PFSK-1 (cell line): ENCODE results near the gene ZFHX3.

ENCODE experiments used
- FOXP2 ChIP-seq: optimal IDR thresholded peaks from 2 replicates; pipeline ENCODE3; 2011; ENCODE audit warnings: borderline replicate concordance, control low read depth, inconsistent platforms; ENCODE audit not compliant: insufficient read depth; ENCODE audit errors: extremely low read length, extremely low read depth
- POLR2AphosphoS5 ChIP-seq: IDR thresholded peaks from 2 replicates; pipeline ENCODE4 v1.6.1; 2012; ENCODE audit warnings: low read depth, mild to moderate bottlenecking, control low read depth, low read length, moderate library complexity
- SIN3A ChIP-seq: IDR thresholded peaks from 2 replicates; pipeline ENCODE4 v1.6.1; 2012; ENCODE audit warnings: mild to moderate bottlenecking, low read length, moderate library complexity, borderline replicate concordance; ENCODE audit not compliant: insufficient read depth
- TAF1 ChIP-seq: IDR thresholded peaks from 2 replicates; pipeline ENCODE4 v1.6.1; 2012; ENCODE audit warnings: low read length, control low read depth, borderline replicate concordance; ENCODE audit not compliant: insufficient read depth
- TF ChIP-seq, protein P1 (sequence below), 2 experiments: IDR thresholded peaks; 2 replicates each; pipeline versions ENCODE4 v1.6.1 to v1.8.0; 2011 to 2012; ENCODE audit warnings: low read depth in 2 of 2, low read length in 2 of 2, control low read depth in 1 of 2, inconsistent platforms in 1 of 2, mild to moderate bottlenecking in 1 of 2, moderate library complexity in 1 of 2; ENCODE audit not compliant: insufficient read depth in 1 of 2

ZFHX3 gene

DNA sequence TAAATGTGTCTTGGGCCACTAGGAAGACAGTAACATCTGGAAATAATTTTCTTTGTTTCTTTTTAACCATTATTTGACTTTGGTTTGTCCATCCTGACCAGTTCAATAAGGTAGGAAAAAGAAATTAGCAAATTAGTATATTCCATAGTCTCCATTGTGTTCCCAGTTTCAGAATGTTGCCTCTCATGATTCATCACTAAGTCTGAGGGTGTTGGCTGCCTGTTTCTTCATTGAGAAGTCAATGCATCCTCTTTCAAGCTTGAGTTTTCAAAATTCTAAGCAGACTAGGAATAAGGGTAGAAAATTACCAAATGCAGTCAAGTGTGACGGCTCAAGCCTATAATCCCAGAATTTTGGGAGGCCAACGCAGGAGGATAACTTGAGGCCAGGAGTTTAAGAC, 41.9 kb downstream of the ZFHX3 start:
- TF ChIP-seq, protein P1, sequence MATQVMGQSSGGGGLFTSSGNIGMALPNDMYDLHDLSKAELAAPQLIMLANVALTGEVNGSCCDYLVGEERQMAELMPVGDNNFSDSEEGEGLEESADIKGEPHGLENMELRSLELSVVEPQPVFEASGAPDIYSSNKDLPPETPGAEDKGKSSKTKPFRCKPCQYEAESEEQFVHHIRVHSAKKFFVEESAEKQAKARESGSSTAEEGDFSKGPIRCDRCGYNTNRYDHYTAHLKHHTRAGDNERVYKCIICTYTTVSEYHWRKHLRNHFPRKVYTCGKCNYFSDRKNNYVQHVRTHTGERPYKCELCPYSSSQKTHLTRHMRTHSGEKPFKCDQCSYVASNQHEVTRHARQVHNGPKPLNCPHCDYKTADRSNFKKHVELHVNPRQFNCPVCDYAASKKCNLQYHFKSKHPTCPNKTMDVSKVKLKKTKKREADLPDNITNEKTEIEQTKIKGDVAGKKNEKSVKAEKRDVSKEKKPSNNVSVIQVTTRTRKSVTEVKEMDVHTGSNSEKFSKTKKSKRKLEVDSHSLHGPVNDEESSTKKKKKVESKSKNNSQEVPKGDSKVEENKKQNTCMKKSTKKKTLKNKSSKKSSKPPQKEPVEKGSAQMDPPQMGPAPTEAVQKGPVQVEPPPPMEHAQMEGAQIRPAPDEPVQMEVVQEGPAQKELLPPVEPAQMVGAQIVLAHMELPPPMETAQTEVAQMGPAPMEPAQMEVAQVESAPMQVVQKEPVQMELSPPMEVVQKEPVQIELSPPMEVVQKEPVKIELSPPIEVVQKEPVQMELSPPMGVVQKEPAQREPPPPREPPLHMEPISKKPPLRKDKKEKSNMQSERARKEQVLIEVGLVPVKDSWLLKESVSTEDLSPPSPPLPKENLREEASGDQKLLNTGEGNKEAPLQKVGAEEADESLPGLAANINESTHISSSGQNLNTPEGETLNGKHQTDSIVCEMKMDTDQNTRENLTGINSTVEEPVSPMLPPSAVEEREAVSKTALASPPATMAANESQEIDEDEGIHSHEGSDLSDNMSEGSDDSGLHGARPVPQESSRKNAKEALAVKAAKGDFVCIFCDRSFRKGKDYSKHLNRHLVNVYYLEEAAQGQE (IDR thresholded peaks at IDR 0.05; ENCODE audit: insufficient read depth in 1 of 2, low read depth in 2 of 2, low read length in 2 of 2), result no peak
- no peak for TF ChIP-seq SIN3A
- no peak for TF ChIP-seq FOXP2
- no peak for TF ChIP-seq TAF1
- no peak for TF ChIP-seq POLR2AphosphoS5

DNA sequence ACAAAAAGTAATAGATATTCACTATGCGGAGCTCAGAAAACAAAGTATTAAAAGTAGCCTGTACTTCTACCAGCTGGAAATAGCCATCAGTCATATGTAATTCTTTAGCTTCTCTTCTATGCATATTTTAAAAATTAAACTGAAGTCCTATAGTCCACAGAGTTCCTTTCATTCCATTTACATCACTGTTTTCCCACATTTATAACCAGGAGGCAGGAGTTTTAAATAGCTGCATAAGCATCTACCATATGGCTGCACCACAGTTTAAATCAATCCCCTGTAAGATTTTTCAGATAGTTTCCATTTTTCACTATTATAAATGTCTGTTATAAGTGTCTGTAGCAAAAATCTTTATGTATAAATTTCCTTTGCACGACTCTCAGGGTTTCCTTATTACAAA, 45.1 kb downstream of the ZFHX3 start:
- TF ChIP-seq SIN3A, result no peak
- TF ChIP-seq TAF1, result no peak
- TF ChIP-seq, protein P1 (IDR thresholded peaks at IDR 0.05; ENCODE audit: insufficient read depth in 1 of 2, low read depth in 2 of 2, low read length in 2 of 2), result no peak
- no peak for TF ChIP-seq POLR2AphosphoS5
- no peak for TF ChIP-seq FOXP2

DNA sequence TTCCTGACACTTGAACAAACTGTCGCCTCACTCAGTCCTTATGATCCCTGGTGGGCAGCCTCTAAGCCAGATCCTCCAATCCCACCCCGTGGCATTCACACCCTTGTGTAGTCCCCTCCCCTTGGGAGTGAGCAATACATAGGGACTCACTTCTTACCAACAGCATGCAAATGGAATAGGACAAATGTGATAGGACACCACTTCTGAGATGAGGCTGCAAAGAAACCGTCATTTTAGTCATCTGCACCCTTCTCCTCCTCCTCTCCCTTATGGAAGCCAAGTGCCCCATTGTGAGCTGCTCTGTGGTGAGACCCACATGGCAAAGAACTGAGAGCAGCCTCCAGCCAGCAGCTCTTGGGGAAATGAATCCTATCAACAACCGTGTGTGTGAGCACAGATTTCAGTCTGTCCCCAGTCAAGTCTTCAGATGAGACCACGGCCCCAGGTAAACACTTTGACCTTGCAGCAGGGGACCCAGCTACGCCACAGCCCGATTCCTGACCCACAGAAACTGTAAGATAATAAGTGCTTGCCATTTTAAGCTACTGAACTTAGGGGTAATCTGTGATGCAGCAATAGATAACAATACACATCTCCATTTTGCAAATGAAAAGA, 46.9 kb downstream of the ZFHX3 start:
- TF ChIP-seq FOXP2 (no peak), TAF1 (no peak), POLR2AphosphoS5 (no peak), SIN3A (no peak)
- TF ChIP-seq, protein P1 (IDR thresholded peaks at IDR 0.05; ENCODE audit: insufficient read depth in 1 of 2, low read depth in 2 of 2, low read length in 2 of 2), result no peak

DNA sequence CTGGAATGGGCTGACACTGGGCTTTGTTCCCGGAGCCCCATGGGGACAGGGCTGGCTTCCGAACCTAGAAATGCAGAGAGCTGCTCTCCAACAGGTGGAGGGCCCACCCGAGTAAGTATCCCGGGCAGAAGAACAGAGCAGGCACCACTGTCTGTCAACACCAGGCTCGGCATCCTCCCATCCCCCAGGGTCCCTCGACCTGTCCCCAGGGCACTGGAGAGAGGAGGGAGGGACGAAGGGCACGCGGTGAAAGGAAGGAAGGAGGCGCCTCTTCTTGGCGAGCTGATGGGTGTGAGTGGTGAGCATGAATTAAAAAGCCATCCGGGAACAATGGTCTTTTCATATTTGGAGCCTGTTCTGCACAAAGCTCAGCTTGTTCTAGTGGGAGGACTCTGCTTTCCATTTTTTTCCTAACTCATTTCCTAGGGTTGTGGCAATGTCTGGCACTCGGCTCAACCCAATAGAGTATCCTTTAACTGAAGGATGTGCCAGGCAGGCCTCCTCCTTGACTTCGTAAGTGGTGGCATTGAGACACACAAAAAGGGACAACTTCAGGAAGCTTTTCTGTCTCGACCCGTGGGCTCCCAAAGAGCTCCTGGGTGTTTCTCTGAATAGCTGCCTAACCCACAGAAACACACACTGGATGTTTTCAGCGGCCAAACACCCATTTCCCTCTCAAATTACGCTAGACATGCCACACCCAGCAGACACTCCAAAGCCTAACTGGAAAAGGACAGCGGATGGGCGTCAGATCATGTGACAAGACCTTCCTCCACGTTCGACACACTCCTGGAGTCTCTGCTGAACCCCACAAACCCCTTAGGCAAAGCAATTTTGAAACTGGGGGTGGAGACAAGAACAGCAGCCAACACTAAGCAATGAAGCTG, 47.7 kb downstream of the ZFHX3 start:
- TF ChIP-seq, protein P1 (IDR thresholded peaks at IDR 0.05; ENCODE audit: insufficient read depth in 1 of 2, low read depth in 2 of 2, low read length in 2 of 2), result no peak
- TF ChIP-seq POLR2AphosphoS5 (no peak), SIN3A (no peak), FOXP2 (no peak), TAF1 (no peak)
